DND-41 (cell line): Measurements from ENCODE around the gene USP17L28.
"Not testable (repeated sequence)": the region's sequence is repeated elsewhere in the genome, so short reads cannot be mapped to it uniquely, and the experiment has no call there.

Source experiments
- ATAC-seq: fragments of 200-7000 bp; cut with Tn5 transposase; 3 replicates; pipeline ENCODE4 v1.9.1; 2021; ENCODE audit warnings: low read depth; ENCODE audit not compliant: insufficient read depth
- DNase-seq: peaks from one replicate; pipeline ENCODE4 v3.0.0-alpha.2; 2020
- H2AFZ ChIP-seq: 2 replicates; pipeline ENCODE4 v1.6.0; 2012; ENCODE audit warnings: low read depth, low read length
- H3K27ac ChIP-seq: 2 replicates; pipeline ENCODE4 v1.5.1; 2012; ENCODE audit warnings: low read length, inconsistent platforms
- H3K27me3 ChIP-seq: fragments of 200-600 bp; sonication (generic); 2 replicates; pipeline ENCODE4 v1.6.0; 2012; ENCODE audit warnings: low read length, mild to moderate bottlenecking, inconsistent platforms; ENCODE audit not compliant: insufficient read depth, poor library complexity
- H3K36me3 ChIP-seq: 2 replicates; pipeline ENCODE4 v1.5.1; 2012; ENCODE audit warnings: low read length, inconsistent platforms; ENCODE audit not compliant: insufficient read depth
- H3K4me1 ChIP-seq: 2 replicates; pipeline ENCODE4 v1.5.1; 2012; ENCODE audit warnings: mild to moderate bottlenecking, low read length; ENCODE audit not compliant: insufficient read depth
- H3K4me2 ChIP-seq: 2 replicates; pipeline ENCODE4 v1.6.0; 2012; ENCODE audit warnings: mild to moderate bottlenecking, moderate library complexity, low read length, inconsistent platforms; ENCODE audit not compliant: insufficient read depth
- H3K4me3 ChIP-seq, 2 experiments: fragments of 200-600 bp in 1 of 2; shearing (Covaris generic) in 1 of 2; 2 replicates each; pipeline ENCODE4 v1.5.1; 2012 to 2016; ENCODE audit warnings: inconsistent platforms in 2 of 2, low read length in 2 of 2, mild to moderate bottlenecking in 2 of 2, low read depth in 1 of 2, moderate library complexity in 1 of 2
- H3K79me2 ChIP-seq: 2 replicates; pipeline ENCODE4 v1.6.0; 2012; ENCODE audit warnings: low read length, inconsistent platforms; ENCODE audit not compliant: insufficient read depth
- H3K9ac ChIP-seq: 2 replicates; pipeline ENCODE4 v1.6.0; 2012; ENCODE audit warnings: low read depth, mild to moderate bottlenecking, inconsistent platforms, low read length, moderate library complexity
- H3K9me3 ChIP-seq: 2 replicates; pipeline ENCODE4 v1.5.1; 2012; ENCODE audit warnings: low read length, moderate library complexity, mild to moderate bottlenecking, inconsistent platforms; ENCODE audit not compliant: insufficient read depth, severe bottlenecking
- H4K20me1 ChIP-seq: 2 replicates; pipeline ENCODE4 v1.6.0; 2012; ENCODE audit warnings: low read length; ENCODE audit not compliant: insufficient read depth
- CTCF ChIP-seq: IDR thresholded peaks from 2 replicates; pipeline ENCODE4 v1.5.1; 2012; ENCODE audit warnings: borderline replicate concordance, low read length, moderate library complexity, mild to moderate bottlenecking; ENCODE audit not compliant: poor library complexity, severe bottlenecking; ENCODE audit errors: extremely low read depth
- EZH2 ChIP-seq: IDR thresholded peaks from 3 replicates; pipeline ENCODE4 v1.6.1; 2012; ENCODE audit warnings: borderline replicate concordance, low read depth, mild to moderate bottlenecking, moderate library complexity, low read length, inconsistent platforms; ENCODE audit not compliant: severe bottlenecking

Gene USP17L28

GRCh38 chr4:9353338-9353737 lies 4.6 kb downstream of the USP17L28 start, which contains the start of gene USP17L29:
Gene USP17L29, plus strand, starts transcription at chr4:9353638. Its CDS starts 0 bp downstream, at chr4:9353638.
- not testable (repeated sequence) for H3K79me2 ChIP-seq

GRCh38 chr4:9362829-9363228 lies 14.1 kb downstream of the USP17L28 start, which contains the start of gene USP17L30:
Gene USP17L30, plus strand, starts transcription at chr4:9363129. Its CDS starts 0 bp downstream, at chr4:9363129.
- ATAC-seq, H3K27ac ChIP-seq, H3K9me3 ChIP-seq, H3K4me1 ChIP-seq, H3K4me3 ChIP-seq, H3K9ac ChIP-seq, H4K20me1 ChIP-seq, H3K27me3 ChIP-seq, H3K36me3 ChIP-seq, H3K79me2 ChIP-seq, H2AFZ ChIP-seq, H3K4me2 ChIP-seq, DNase-seq: not testable (repeated sequence)

More at GRCh38 chr4:9353338-9353737, 4.6 kb downstream of the USP17L28 start, which contains the start of gene USP17L29:
- H3K27ac ChIP-seq, H3K9me3 ChIP-seq, H3K27me3 ChIP-seq, H2AFZ ChIP-seq, H3K4me2 ChIP-seq, H3K36me3 ChIP-seq, DNase-seq, ATAC-seq, H3K4me3 ChIP-seq, H4K20me1 ChIP-seq, H3K4me1 ChIP-seq, H3K9ac ChIP-seq: not testable (repeated sequence)

GRCh38 chr4:9379881-9380280 lies 31.2 kb downstream of the USP17L28 start:
- not testable (repeated sequence) for H3K9ac ChIP-seq, H2AFZ ChIP-seq, H3K27ac ChIP-seq, H4K20me1 ChIP-seq, H3K27me3 ChIP-seq, ATAC-seq, DNase-seq, H3K4me2 ChIP-seq, H3K79me2 ChIP-seq, H3K36me3 ChIP-seq, H3K9me3 ChIP-seq, H3K4me1 ChIP-seq, H3K4me3 ChIP-seq

- H2AFZ ChIP-seq, H3K4me2 ChIP-seq, H3K4me1 ChIP-seq, H3K36me3 ChIP-seq, H3K9me3 ChIP-seq, H3K27me3 ChIP-seq, ATAC-seq, H3K4me3 ChIP-seq, H3K79me2 ChIP-seq, H4K20me1 ChIP-seq, H3K9ac ChIP-seq, H3K27ac ChIP-seq: not testable (repeated sequence)
- peak; percentile 43 for DNase-seq
Measured at GRCh38 chr4:9381012-9381534, 32.4 kb downstream of the USP17L28 start.

GRCh38 chr4:9384126-9384525 lies 35.4 kb downstream of the USP17L28 start:
- no peak overlapping the region for H3K27ac ChIP-seq
- no peak overlapping the region for H2AFZ ChIP-seq
- no peak for DNase-seq
- H3K4me3 ChIP-seq = no peak overlapping the region
- no peaks in the 10 kb centered on the region for H3K4me1 ChIP-seq
- H3K9me3 ChIP-seq = no peaks in the 10 kb centered on the region
- no peak for ATAC-seq
- H3K36me3 ChIP-seq = no peaks in the 10 kb centered on the region
- TF ChIP-seq EZH2 (no peak), CTCF (no peak)
- no peak overlapping the region for H3K4me2 ChIP-seq
- no peaks in the 10 kb centered on the region for H4K20me1 ChIP-seq
- no peak overlapping the region for H3K9ac ChIP-seq
- peaks cover 2% of the 10 kb centered on the region for H3K27me3 ChIP-seq
- no peaks in the 10 kb centered on the region for H3K79me2 ChIP-seq

GRCh38 chr4:9389001-9389400 lies 40.3 kb downstream of the USP17L28 start:
- H3K9ac ChIP-seq, H3K27ac ChIP-seq, H3K79me2 ChIP-seq, H3K36me3 ChIP-seq, H3K27me3 ChIP-seq, H2AFZ ChIP-seq, H3K4me3 ChIP-seq, H3K4me1 ChIP-seq, H3K9me3 ChIP-seq, ATAC-seq, H3K4me2 ChIP-seq, DNase-seq, H4K20me1 ChIP-seq: not testable (repeated sequence)
